ENCODE measurements around the gene COLGALT1. TPM values are rescaled to one million over a fixed set of nuclear protein-coding genes. Genes with fewer than 3 reads are reported as not detected.

COLGALT1 gene
- total RNA-seq, 1 donor from 2014 or later, result 104 TPM

GRCh38 chr19:17598953-17599352 is 43.5 kb downstream of the COLGALT1 start:
- no peak for DNase-seq
- intact Hi-C loops (cut with DNase I), result no loop called here
- TF ChIP-seq CTCF (IDR thresholded peaks at IDR 0.05), result no peak
- Histone ChIP-seq H3K4me1 (no peaks in the 10 kb centered on the region), H3K27ac (no peak overlapping the region), H3K9me3 (no peaks in the 10 kb centered on the region), H3K4me3 (no peak overlapping the region), H3K36me3 (no peaks in the 10 kb centered on the region), H3K27me3 (peaks cover 14% of the 10 kb centered on the region)
- ATAC-seq, result no peak

- Histone ChIP-seq H3K4me3 (no peak overlapping the region), H3K36me3 (no peaks in the 10 kb centered on the region), H3K9me3 (no peaks in the 10 kb centered on the region), H3K4me1 (no peaks in the 10 kb centered on the region), H3K27me3 (peaks cover 14% of the 10 kb centered on the region), H3K27ac (no peak overlapping the region)
- intact Hi-C loops (cut with DNase I), result no loop called here
- DNase-seq (no peak), ATAC-seq (no peak)
- no peak for TF ChIP-seq CTCF (IDR thresholded peaks at IDR 0.05)
Measured at GRCh38 chr19:17599780-17600179, 44.3 kb downstream of the COLGALT1 start.

GRCh38 chr19:17601683-17602082 is 46.2 kb downstream of the COLGALT1 start:
- no peak for TF ChIP-seq CTCF (IDR thresholded peaks at IDR 0.05)
- H3K9me3 ChIP-seq, result no peaks in the 10 kb centered on the region
- peaks cover 14% of the 10 kb centered on the region for H3K27me3 ChIP-seq
- ATAC-seq (no peak), DNase-seq (no peak)
- H3K36me3 ChIP-seq, result no peaks in the 10 kb centered on the region
- intact Hi-C loops (cut with DNase I), result no loop called here
- H3K27ac ChIP-seq, result no peak overlapping the region
- peaks cover 10% of the 10 kb centered on the region for H3K4me1 ChIP-seq
- no peak overlapping the region for H3K4me3 ChIP-seq

GRCh38 chr19:17602217-17602616 is 46.8 kb downstream of the COLGALT1 start:
- Histone ChIP-seq H3K27ac (no peak overlapping the region), H3K27me3 (peaks cover 14% of the 10 kb centered on the region), H3K9me3 (no peaks in the 10 kb centered on the region), H3K4me1 (peaks cover 12% of the 10 kb centered on the region), H3K4me3 (no peak overlapping the region), H3K36me3 (no peaks in the 10 kb centered on the region)
- no peak for ATAC-seq
- intact Hi-C loops (cut with DNase I), result no loop called here
- no peak for TF ChIP-seq CTCF (IDR thresholded peaks at IDR 0.05)
- no peak for DNase-seq

- Histone ChIP-seq H3K9me3 (no peaks in the 10 kb centered on the region), H3K4me1 (peaks cover 12% of the 10 kb centered on the region), H3K27ac (no peak overlapping the region), H3K27me3 (peaks cover 14% of the 10 kb centered on the region), H3K36me3 (no peaks in the 10 kb centered on the region), H3K4me3 (no peak overlapping the region)
- ATAC-seq (no peak), DNase-seq (no peak)
- intact Hi-C loops (cut with DNase I), result no loop called here
- TF ChIP-seq CTCF (IDR thresholded peaks at IDR 0.05), result no peak
Measured at GRCh38 chr19:17602872-17603510, 47.5 kb downstream of the COLGALT1 start.

All from upper lobe of right lung (tissue), 1 donor.